ENCODE measurements around the gene EBLN2.

DNA sequence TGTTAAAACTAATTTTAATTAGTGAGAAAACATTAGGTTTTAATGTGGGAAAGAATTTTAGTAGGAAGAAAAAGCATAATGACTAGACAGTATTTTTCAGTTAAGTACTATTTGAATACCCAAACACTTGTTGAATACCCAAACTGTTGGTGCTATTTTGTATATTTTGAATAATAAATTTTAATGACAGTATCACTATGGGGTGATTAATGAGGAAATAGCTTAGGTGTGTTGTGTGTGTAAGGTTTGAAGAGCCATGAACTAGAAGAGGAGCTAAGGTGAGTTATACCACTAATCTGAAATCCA is 4.7 kb upstream of the EBLN2 start:
- TF ChIP-seq POLR2A (IDR thresholded peaks at IDR 0.05) = no peak
- TF ChIP-seq, protein P1, sequence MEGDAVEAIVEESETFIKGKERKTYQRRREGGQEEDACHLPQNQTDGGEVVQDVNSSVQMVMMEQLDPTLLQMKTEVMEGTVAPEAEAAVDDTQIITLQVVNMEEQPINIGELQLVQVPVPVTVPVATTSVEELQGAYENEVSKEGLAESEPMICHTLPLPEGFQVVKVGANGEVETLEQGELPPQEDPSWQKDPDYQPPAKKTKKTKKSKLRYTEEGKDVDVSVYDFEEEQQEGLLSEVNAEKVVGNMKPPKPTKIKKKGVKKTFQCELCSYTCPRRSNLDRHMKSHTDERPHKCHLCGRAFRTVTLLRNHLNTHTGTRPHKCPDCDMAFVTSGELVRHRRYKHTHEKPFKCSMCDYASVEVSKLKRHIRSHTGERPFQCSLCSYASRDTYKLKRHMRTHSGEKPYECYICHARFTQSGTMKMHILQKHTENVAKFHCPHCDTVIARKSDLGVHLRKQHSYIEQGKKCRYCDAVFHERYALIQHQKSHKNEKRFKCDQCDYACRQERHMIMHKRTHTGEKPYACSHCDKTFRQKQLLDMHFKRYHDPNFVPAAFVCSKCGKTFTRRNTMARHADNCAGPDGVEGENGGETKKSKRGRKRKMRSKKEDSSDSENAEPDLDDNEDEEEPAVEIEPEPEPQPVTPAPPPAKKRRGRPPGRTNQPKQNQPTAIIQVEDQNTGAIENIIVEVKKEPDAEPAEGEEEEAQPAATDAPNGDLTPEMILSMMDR (IDR thresholded peaks at IDR 0.05) = no peak
- no peak for TF ChIP-seq EP300 (IDR thresholded peaks at IDR 0.05)

Data from ovary (tissue), 3 donors.